HG02981 (cell line): ENCODE data around the gene FBXL12.
"Not testable (repeated sequence)": the region's sequence is repeated elsewhere in the genome, so short reads cannot be mapped to it uniquely, and the experiment has no call there.

Experiments
- ATAC-seq: cut with Tn5 transposase; IDR thresholded peaks from one replicate; pipeline ENCODE4 v1.9.1; 2021; ENCODE audit warnings: mild to moderate bottlenecking, moderate library complexity; ENCODE audit not compliant: unreplicated experiment

Gene FBXL12

GRCh38 chr19:9796113-9796773 lies 22.6 kb downstream of the FBXL12 start:
- ATAC-seq = peak; percentile 44

GRCh38 chr19:9793071-9793591 lies 25.7 kb downstream of the FBXL12 start:
- no peak for ATAC-seq

- no peak for ATAC-seq
Measured at GRCh38 chr19:9792206-9793070, 26.4 kb downstream of the FBXL12 start.

- ATAC-seq = no peak
Measured at GRCh38 chr19:9791552-9792205, 27.2 kb downstream of the FBXL12 start.

- ATAC-seq = not testable (repeated sequence)
Measured at GRCh38 chr19:9791073-9791367, 27.9 kb downstream of the FBXL12 start.

- ATAC-seq = not testable (repeated sequence)
Measured at GRCh38 chr19:9789579-9789978, 29.3 kb downstream of the FBXL12 start.

GRCh38 chr19:9789066-9789465 lies 29.8 kb downstream of the FBXL12 start:
- ATAC-seq = no peak

GRCh38 chr19:9788604-9789003 lies 30.3 kb downstream of the FBXL12 start:
- not testable (repeated sequence) for ATAC-seq

- ATAC-seq = no peak
Measured at GRCh38 chr19:9786819-9787218, 32.1 kb downstream of the FBXL12 start.

GRCh38 chr19:9786342-9786741 lies 32.5 kb downstream of the FBXL12 start:
- ATAC-seq = no peak

GRCh38 chr19:9785367-9786331 lies 33.2 kb downstream of the FBXL12 start:
- peak; percentile 72 for ATAC-seq

GRCh38 chr19:9784163-9784496 lies 34.7 kb downstream of the FBXL12 start:
- ATAC-seq = not testable (repeated sequence)

- ATAC-seq = no peak
Measured at GRCh38 chr19:9782338-9782737, 36.5 kb downstream of the FBXL12 start.

GRCh38 chr19:9768175-9769112 lies 50.4 kb downstream of the FBXL12 start, which contains the start of gene ZNF846:
Gene ZNF846, minus strand, starts transcription at chr19:9768738. Its CDS starts 3,788 bp downstream, at chr19:9764950.
- peak; percentile 97 for ATAC-seq
